Loucy (cell line): ENCODE measurements around the gene ENPP1.

Experiments used
- EZH2phosphoT487 ChIP-seq: fragments of 200-600 bp; IDR thresholded peaks from 2 replicates; pipeline ENCODE4 v1.6.1; 2018; ENCODE audit warnings: antibody characterized with exemption, mild to moderate bottlenecking, moderate library complexity, borderline replicate concordance
- TF ChIP-seq, protein P1 (sequence below): fragments of 200-600 bp; sonication (generic); conservative IDR thresholded peaks from 2 replicates; pipeline ENCODE4 v1.5.1; 2014; ENCODE audit warnings: mild to moderate bottlenecking, antibody characterized with exemption, low read length

DNA sequence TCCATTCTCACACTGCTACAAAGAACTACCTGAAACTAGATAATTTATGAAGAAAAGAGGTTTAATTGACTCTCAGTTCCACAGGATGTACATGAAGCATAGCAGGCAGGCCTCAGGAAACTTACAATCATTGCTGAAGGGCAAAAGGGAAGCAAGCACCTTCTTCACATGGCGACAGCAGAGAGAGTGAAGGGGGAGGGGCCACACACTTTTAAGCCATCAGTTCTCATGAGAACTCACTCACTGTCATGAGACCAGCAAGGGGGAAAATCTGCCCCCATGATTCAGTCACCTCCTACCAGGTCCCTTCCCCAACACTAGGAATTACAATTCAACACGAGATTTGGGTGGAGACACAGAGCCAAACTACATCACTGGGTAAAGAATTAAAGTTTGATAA lies 12.5 kb upstream of the ENPP1 start:
- TF ChIP-seq, protein P1, sequence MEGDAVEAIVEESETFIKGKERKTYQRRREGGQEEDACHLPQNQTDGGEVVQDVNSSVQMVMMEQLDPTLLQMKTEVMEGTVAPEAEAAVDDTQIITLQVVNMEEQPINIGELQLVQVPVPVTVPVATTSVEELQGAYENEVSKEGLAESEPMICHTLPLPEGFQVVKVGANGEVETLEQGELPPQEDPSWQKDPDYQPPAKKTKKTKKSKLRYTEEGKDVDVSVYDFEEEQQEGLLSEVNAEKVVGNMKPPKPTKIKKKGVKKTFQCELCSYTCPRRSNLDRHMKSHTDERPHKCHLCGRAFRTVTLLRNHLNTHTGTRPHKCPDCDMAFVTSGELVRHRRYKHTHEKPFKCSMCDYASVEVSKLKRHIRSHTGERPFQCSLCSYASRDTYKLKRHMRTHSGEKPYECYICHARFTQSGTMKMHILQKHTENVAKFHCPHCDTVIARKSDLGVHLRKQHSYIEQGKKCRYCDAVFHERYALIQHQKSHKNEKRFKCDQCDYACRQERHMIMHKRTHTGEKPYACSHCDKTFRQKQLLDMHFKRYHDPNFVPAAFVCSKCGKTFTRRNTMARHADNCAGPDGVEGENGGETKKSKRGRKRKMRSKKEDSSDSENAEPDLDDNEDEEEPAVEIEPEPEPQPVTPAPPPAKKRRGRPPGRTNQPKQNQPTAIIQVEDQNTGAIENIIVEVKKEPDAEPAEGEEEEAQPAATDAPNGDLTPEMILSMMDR, result no peak
- no peak for TF ChIP-seq EZH2phosphoT487
